Measurements from ENCODE around the gene MIX23.

DNA sequence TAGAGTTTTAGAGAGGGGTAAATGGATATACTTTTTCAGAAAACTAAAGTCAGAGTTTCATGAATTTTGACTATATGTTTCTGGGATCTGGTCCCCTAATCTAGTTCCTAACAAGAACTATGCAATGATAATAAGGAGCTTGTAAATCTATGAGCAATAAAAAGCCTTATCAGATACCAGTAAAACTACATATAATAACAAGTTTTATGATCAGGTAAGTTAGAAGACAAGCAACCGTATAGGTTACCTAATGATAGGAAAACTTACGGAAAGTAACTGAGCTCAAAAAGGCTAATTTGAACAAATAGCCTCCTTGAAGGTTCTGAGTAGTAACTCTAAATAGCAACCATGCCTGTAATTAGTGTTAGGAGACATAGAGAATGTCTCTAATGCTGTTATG lies 21.0 kb downstream of the MIX23 start:
- no peak for TF ChIP-seq POLR2AphosphoS5 (IDR thresholded peaks at IDR 0.05; ENCODE audit: insufficient read depth in 1 of 2, low read depth in 1 of 2)
- TF ChIP-seq, protein P1, sequence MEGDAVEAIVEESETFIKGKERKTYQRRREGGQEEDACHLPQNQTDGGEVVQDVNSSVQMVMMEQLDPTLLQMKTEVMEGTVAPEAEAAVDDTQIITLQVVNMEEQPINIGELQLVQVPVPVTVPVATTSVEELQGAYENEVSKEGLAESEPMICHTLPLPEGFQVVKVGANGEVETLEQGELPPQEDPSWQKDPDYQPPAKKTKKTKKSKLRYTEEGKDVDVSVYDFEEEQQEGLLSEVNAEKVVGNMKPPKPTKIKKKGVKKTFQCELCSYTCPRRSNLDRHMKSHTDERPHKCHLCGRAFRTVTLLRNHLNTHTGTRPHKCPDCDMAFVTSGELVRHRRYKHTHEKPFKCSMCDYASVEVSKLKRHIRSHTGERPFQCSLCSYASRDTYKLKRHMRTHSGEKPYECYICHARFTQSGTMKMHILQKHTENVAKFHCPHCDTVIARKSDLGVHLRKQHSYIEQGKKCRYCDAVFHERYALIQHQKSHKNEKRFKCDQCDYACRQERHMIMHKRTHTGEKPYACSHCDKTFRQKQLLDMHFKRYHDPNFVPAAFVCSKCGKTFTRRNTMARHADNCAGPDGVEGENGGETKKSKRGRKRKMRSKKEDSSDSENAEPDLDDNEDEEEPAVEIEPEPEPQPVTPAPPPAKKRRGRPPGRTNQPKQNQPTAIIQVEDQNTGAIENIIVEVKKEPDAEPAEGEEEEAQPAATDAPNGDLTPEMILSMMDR (IDR thresholded peaks at IDR 0.05) = no peak
